Tibial artery (tissue), 4 donors: ENCODE data around the gene CSNK1D.

Source experiments
- DNase-seq, 2 donors: peaks; one replicate each; pipeline ENCODE4 v3.0.0-alpha.2; 2019
- H3K27ac ChIP-seq, 2 donors: fragments of 200-600 bp; sonication (generic) in 1 of 2; 1 replicate in 1 of 2; 2 replicates in 1 of 2; pipeline ENCODE4 v1.5.1; 2018 to 2019; ENCODE audit warnings: mild to moderate bottlenecking in 1 of 2
- H3K27me3 ChIP-seq, 2 donors: fragments of 200-600 bp; sonication (generic) in 1 of 2; one replicate each; pipeline versions ENCODE4 v1.5.1 to v1.6.0; 2016 to 2019
- H3K36me3 ChIP-seq, 3 donors: fragments of 200-600 bp; sonication (generic) in 2 of 3; one replicate each; pipeline ENCODE4 v1.5.1; 2016 to 2019; ENCODE audit warnings: mild to moderate bottlenecking in 2 of 3
- H3K4me1 ChIP-seq, 4 donors: fragments of 200-600 bp; sonication (generic) in 2 of 4; 1 replicate in 3 of 4; 2 replicates in 1 of 4; pipeline ENCODE4 v1.5.1; 2016 to 2019
- H3K4me3 ChIP-seq, 2 donors: fragments of 200-600 bp; sonication (generic) in 1 of 2; 1 replicate in 1 of 2; 2 replicates in 1 of 2; pipeline ENCODE4 v1.5.1; 2018 to 2019; ENCODE audit warnings: mild to moderate bottlenecking in 2 of 2
- H3K9me3 ChIP-seq, 3 donors: fragments of 200-600 bp; sonication (generic) in 1 of 3; one replicate each; pipeline ENCODE4 v1.5.1; 2016 to 2019
- CTCF ChIP-seq, 2 experiments: fragments of 200-600 bp in 1 of 2; fragments of 450-650 bp in 1 of 2; IDR thresholded peaks; one replicate each; pipeline ENCODE4 v1.5.1; 2017 to 2019; ENCODE audit warnings: antibody characterized with exemption in 2 of 2, mild to moderate bottlenecking in 1 of 2, moderate library complexity in 1 of 2
- intact Hi-C: fragments of 100-400 bp; cut with DNase I; formaldehyde crosslinking; loops from one replicate; pipeline ENCODE4 v1.15.0; 2023; ENCODE audit warnings: low total_unique reads

Gene CSNK1D

GRCh38 chr17:82316651-82317393 is 43.3 kb upstream of the CSNK1D start:
- DNase-seq, result no peak
- Histone ChIP-seq H3K27me3 (peaks cover 0 to 64% of the 10 kb centered on the region in 2 donors), H3K9me3 (no peaks in the 10 kb centered on the region), H3K36me3 (no peaks in the 10 kb centered on the region), H3K4me1 (peaks cover 0 to 16% (median 11%) of the 10 kb centered on the region in 4 donors), H3K4me3 (no peak overlapping the region), H3K27ac (no peak overlapping the region)
- TF ChIP-seq CTCF (IDR thresholded peaks at IDR 0.05), result no peak
- intact Hi-C loops, result no loop called here

- Histone ChIP-seq H3K27ac (no peak overlapping the region), H3K36me3 (no peaks in the 10 kb centered on the region), H3K27me3 (peaks cover 0 to 61% of the 10 kb centered on the region in 2 donors), H3K4me3 (no peak overlapping the region), H3K9me3 (no peaks in the 10 kb centered on the region), H3K4me1 (peaks cover 0 to 10% (median 4%) of the 10 kb centered on the region in 4 donors)
- intact Hi-C loops, result no loop called here
- DNase-seq, result no peak
- no peak for TF ChIP-seq CTCF (IDR thresholded peaks at IDR 0.05)
Measured at GRCh38 chr17:82315703-82316358, 42.3 kb upstream of the CSNK1D start.

- Histone ChIP-seq H3K27me3 (peaks cover 0 to 62% of the 10 kb centered on the region in 2 donors), H3K27ac (no peak overlapping the region), H3K36me3 (no peaks in the 10 kb centered on the region), H3K4me3 (no peak overlapping the region), H3K9me3 (no peaks in the 10 kb centered on the region), H3K4me1 (peaks cover 0 to 10% (median 4%) of the 10 kb centered on the region in 4 donors)
- TF ChIP-seq CTCF (IDR thresholded peaks at IDR 0.05), result no peak
- intact Hi-C loops, result no loop called here
- DNase-seq, result no peak
Measured at GRCh38 chr17:82314727-82315605, 41.5 kb upstream of the CSNK1D start.

GRCh38 chr17:82314012-82314726 is 40.7 kb upstream of the CSNK1D start:
- H3K4me3 ChIP-seq, result no peak overlapping the region
- H3K9me3 ChIP-seq, result no peaks in the 10 kb centered on the region
- H3K27ac ChIP-seq, result no peak overlapping the region
- intact Hi-C loops, result no loop called here
- TF ChIP-seq CTCF (IDR thresholded peaks at IDR 0.05), result no peak
- peaks cover 0 to 10% (median 4%) of the 10 kb centered on the region in 4 donors for H3K4me1 ChIP-seq
- no peaks in the 10 kb centered on the region for H3K36me3 ChIP-seq
- DNase-seq, result no peak
- peaks cover 0 to 67% of the 10 kb centered on the region in 2 donors for H3K27me3 ChIP-seq
